Epithelial cell of proximal tubule (primary cell): Measurements from ENCODE around the gene ZBTB21. TPM values are rescaled to one million over a fixed set of nuclear protein-coding genes. Genes with fewer than 3 reads are reported as not detected.

Experiments used
- DNase-seq: peaks from one replicate; pipeline ENCODE4 v3.0.0-alpha.2; 2011; ENCODE audit warnings: low read depth
- H3K4me3 ChIP-seq: 2 replicates; pipeline ENCODE4 v1.5.1; 2011; ENCODE audit warnings: low read depth, mild to moderate bottlenecking, low read length
- total RNA-seq: library from RNA; depleted of rRNA; stranded (reverse); fragments of >200 nt; gene quantifications from 2 replicates; pipeline ENCODE4 v1.2.3, GENCODE V29; 2015
- TF ChIP-seq, protein P1 (sequence below): conservative IDR thresholded peaks from 2 replicates; pipeline ENCODE4 v1.5.1; 2012; ENCODE audit warnings: low read depth, mild to moderate bottlenecking, low read length

ZBTB21 gene
- total RNA-seq, 1 donor from 2014 or later = 6.3 TPM

- TF ChIP-seq, protein P1, sequence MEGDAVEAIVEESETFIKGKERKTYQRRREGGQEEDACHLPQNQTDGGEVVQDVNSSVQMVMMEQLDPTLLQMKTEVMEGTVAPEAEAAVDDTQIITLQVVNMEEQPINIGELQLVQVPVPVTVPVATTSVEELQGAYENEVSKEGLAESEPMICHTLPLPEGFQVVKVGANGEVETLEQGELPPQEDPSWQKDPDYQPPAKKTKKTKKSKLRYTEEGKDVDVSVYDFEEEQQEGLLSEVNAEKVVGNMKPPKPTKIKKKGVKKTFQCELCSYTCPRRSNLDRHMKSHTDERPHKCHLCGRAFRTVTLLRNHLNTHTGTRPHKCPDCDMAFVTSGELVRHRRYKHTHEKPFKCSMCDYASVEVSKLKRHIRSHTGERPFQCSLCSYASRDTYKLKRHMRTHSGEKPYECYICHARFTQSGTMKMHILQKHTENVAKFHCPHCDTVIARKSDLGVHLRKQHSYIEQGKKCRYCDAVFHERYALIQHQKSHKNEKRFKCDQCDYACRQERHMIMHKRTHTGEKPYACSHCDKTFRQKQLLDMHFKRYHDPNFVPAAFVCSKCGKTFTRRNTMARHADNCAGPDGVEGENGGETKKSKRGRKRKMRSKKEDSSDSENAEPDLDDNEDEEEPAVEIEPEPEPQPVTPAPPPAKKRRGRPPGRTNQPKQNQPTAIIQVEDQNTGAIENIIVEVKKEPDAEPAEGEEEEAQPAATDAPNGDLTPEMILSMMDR = no peak
- no peak for DNase-seq
- H3K4me3 ChIP-seq = no peak overlapping the region
Measured at GRCh38 chr21:42022906-42023305, 12.7 kb upstream of the ZBTB21 start.

GRCh38 chr21:42022091-42022430, 11.9 kb upstream of the ZBTB21 start:
- TF ChIP-seq, protein P1 = no peak
- H3K4me3 ChIP-seq = no peak overlapping the region
- no peak for DNase-seq

GRCh38 chr21:42021371-42022090, 11.4 kb upstream of the ZBTB21 start:
- no peak for DNase-seq
- no peak overlapping the region for H3K4me3 ChIP-seq
- TF ChIP-seq, protein P1 = no peak

DNA sequence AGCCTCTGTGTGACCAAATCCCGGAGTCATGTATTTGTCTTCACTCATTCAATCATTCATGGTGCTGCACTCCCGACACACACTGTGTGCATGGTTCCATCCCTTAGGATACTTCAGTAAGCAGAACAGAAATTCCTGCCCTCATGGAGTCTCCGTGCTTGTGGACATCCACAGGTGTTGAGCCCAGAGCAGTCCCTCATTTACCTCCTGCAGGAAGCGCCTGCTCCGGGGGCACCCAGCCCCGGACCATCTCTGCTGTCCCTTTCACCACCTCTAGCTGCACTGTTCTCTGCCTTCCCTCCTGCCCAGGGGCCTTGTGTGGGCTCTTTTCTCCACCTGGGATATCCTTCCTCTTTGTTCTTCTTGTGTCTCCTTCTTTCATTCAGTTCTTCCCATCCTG, 9.5 kb upstream of the ZBTB21 start:
- TF ChIP-seq, protein P1 = no peak
- H3K4me3 ChIP-seq = no peak overlapping the region
- DNase-seq = no peak

DNA sequence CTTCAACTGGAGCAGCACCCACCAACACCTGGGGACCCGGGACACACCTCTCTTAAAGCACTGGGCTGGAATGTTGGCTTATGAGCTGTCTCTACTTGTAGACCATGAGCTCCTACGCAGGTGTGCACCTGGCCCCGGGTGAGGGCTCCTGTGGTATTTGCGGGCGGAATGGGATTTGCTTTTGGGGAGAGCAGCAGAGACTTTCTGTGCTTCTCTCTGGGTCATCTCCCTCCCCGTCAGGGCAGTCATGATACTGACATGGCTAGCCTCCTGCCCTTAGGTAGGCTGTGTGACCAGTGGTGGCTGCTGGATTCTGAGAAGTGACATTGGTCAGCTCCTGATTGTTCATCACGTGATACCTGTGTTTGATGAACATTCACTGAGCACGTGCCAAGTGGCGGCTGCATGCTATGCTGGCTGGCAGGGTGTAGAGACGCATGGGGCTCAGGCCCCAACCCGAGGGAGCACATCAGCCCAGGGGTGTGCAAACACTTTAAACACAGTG, 9.0 kb upstream of the ZBTB21 start:
- TF ChIP-seq, protein P1 = no peak
- no peak overlapping the region for H3K4me3 ChIP-seq
- DNase-seq = no peak

GRCh38 chr21:42017022-42017421, 6.9 kb upstream of the ZBTB21 start:
- no peak for DNase-seq
- TF ChIP-seq, protein P1 = no peak
- no peak overlapping the region for H3K4me3 ChIP-seq

DNA sequence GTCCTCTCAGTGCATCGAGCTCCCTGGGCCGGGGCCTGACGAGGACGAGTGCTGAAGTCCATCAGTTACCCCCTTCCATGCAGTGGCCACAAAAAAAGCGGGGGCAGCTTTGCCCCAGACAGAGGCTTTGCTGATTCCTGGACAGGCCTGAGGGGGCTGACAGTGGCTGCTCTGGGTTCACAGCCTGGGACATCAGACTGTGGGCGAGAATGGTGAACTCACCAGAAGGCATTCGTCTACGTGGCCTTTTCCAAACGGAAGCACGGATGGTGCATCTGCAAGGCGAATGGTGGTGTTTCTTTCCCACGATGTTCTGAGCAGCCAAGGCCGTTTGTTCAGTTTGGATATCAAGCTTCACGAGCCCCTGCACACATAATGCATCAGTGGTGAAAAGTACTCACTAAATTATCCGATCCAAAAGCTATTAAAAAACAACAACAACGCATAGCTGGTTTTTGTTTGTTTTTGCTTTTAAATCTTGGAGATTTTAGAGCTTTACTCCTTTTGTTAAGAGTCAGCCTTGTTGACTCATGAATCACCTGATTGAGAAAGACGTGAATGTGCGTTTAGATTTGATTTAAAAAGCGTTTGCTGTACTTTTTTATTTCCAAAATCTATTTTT, 6.3 kb upstream of the ZBTB21 start:
- TF ChIP-seq, protein P1 = no peak
- no peak overlapping the region for H3K4me3 ChIP-seq
- no peak for DNase-seq
